AG04450 (cell line): ENCODE measurements around the gene MCC. TPM values are rescaled to one million over a fixed set of nuclear protein-coding genes. Genes with fewer than 3 reads are reported as not detected.

Experiments used
- CTCF ChIA-PET: fragments of 300-600, 350-600 bp; formaldehyde crosslinking; extraction: SDS; loops from one replicate; lab custom pipeline; 2022; ENCODE audit warnings: antibody characterized with exemption, inconsistent platforms; lab: Charles Lee
- POLR2A ChIA-PET: fragments of 350-600 bp; formaldehyde crosslinking; extraction: SDS; loops from one replicate; lab custom pipeline; 2021; ENCODE audit warnings: antibody characterized with exemption, inconsistent platforms; lab: Yijun Ruan, JAX
- DNase-seq: peaks from one replicate; pipeline ENCODE4 v3.0.0-alpha.2; 2011; ENCODE audit warnings: low read depth, low spot score
- H3K27ac ChIP-seq: one replicate; pipeline ENCODE4 v1.5.1; 2012; ENCODE audit warnings: low read depth, low read length, control low read depth
- H3K27me3 ChIP-seq: one replicate; pipeline ENCODE4 v1.6.0; 2012; ENCODE audit warnings: low read length; ENCODE audit not compliant: control insufficient read depth, insufficient read depth
- H3K4me3 ChIP-seq: 2 replicates; pipeline ENCODE4 v1.5.1; 2011; ENCODE audit warnings: mild to moderate bottlenecking, low read depth, low read length, control low read depth
- H3K9me3 ChIP-seq: 2 replicates; pipeline ENCODE4 v1.5.1; 2012; ENCODE audit warnings: low read length; ENCODE audit not compliant: control insufficient read depth, insufficient read depth
- polyA plus RNA-seq: library from polyadenylated mRNA; depleted of rRNA; stranded (reverse); fragments of >200 nt; gene quantifications from 2 replicates; pipeline ENCODE4 v1.2.3, GENCODE V29; 2011
- TF ChIP-seq, protein P1 (sequence below): IDR thresholded peaks from 2 replicates; pipeline ENCODE4 v1.5.1; 2011; ENCODE audit warnings: low read depth, low read length, control low read depth, inconsistent platforms

Gene MCC
- polyA plus RNA-seq, 1 experiment = 17.5 TPM

GRCh38 chr5:113117543-113118115, 370.6 kb downstream of the MCC start:
- POLR2A ChIA-PET = no interaction called here
- Histone ChIP-seq H3K9me3 (peaks cover 7% of the 10 kb centered on the region; the same call in 1 of the 2 replicates), H3K27ac (peak overlapping the region; percentile 21), H3K4me3 (no peak overlapping the region), H3K27me3 (no peaks in the 10 kb centered on the region)
- CTCF ChIA-PET = no interaction called here
- TF ChIP-seq, protein P1, sequence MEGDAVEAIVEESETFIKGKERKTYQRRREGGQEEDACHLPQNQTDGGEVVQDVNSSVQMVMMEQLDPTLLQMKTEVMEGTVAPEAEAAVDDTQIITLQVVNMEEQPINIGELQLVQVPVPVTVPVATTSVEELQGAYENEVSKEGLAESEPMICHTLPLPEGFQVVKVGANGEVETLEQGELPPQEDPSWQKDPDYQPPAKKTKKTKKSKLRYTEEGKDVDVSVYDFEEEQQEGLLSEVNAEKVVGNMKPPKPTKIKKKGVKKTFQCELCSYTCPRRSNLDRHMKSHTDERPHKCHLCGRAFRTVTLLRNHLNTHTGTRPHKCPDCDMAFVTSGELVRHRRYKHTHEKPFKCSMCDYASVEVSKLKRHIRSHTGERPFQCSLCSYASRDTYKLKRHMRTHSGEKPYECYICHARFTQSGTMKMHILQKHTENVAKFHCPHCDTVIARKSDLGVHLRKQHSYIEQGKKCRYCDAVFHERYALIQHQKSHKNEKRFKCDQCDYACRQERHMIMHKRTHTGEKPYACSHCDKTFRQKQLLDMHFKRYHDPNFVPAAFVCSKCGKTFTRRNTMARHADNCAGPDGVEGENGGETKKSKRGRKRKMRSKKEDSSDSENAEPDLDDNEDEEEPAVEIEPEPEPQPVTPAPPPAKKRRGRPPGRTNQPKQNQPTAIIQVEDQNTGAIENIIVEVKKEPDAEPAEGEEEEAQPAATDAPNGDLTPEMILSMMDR = no peak
- no peak for DNase-seq

GRCh38 chr5:113115956-113116355, 372.3 kb downstream of the MCC start:
- TF ChIP-seq, protein P1 = no peak
- Histone ChIP-seq H3K27me3 (no peaks in the 10 kb centered on the region), H3K9me3 (peaks cover 7% of the 10 kb centered on the region; the same call in 1 of the 2 replicates), H3K27ac (no peak overlapping the region), H3K4me3 (no peak overlapping the region)
- ChIA-PET CTCF (no interaction called here), POLR2A (no interaction called here)
- no peak for DNase-seq

- TF ChIP-seq, protein P1 = no peak
- DNase-seq = no peak
- POLR2A ChIA-PET = no interaction called here
- H3K27ac ChIP-seq = no peak overlapping the region
- CTCF ChIA-PET = no interaction called here
- peaks cover 7% of the 10 kb centered on the region; the same call in 1 of the 2 replicates for H3K9me3 ChIP-seq
- H3K27me3 ChIP-seq = no peaks in the 10 kb centered on the region
- H3K4me3 ChIP-seq = no peak overlapping the region
These were observed 373.2 kb downstream of the MCC start for GRCh38 chr5:113115061-113115460.

DNA sequence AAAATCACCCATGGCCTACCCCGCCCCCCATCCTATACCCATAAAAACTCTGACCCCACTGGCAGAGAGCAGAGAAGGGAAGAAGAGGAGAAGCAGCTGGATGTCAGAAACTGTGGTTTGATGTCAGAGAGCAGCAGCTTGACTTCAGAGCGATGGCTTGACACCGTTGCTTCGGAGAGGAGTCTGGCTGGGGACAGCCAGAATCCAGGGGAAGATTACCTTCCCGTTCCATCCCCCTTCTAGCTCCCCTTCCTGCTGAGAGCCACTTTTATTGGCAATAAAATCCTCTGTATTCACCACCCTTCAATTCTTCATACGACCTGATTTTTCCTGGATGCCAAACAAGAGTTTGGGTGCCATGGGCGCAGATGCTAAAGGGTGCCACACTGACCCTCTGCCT, 373.7 kb downstream of the MCC start:
- peaks cover 7% of the 10 kb centered on the region; the same call in 1 of the 2 replicates for H3K9me3 ChIP-seq
- no peak for DNase-seq
- CTCF ChIA-PET = no interaction called here
- H3K4me3 ChIP-seq = no peak overlapping the region
- TF ChIP-seq, protein P1 = no peak
- POLR2A ChIA-PET = no interaction called here
- H3K27me3 ChIP-seq = no peaks in the 10 kb centered on the region
- no peak overlapping the region for H3K27ac ChIP-seq

- Histone ChIP-seq H3K27ac (no peak overlapping the region), H3K4me3 (no peak overlapping the region), H3K9me3 (peaks cover 7% of the 10 kb centered on the region; the same call in 1 of the 2 replicates), H3K27me3 (no peaks in the 10 kb centered on the region)
- CTCF ChIA-PET = no interaction called here
- TF ChIP-seq, protein P1 = no peak
- no peak for DNase-seq
- POLR2A ChIA-PET = no interaction called here
These were observed 375.8 kb downstream of the MCC start for GRCh38 chr5:113112435-113112834.
